ENCODE data around the gene CRBN. TPM values are rescaled to one million over a fixed set of nuclear protein-coding genes. Genes with fewer than 3 reads are reported as not detected.

The CRBN gene
- 34.1 and 35.2 TPM in 2 replicates for total RNA-seq (2014; rRNA removed; shearing (Covaris generic))
- polyA plus RNA-seq (2015; cell fraction: cytosol; rRNA removed): 30.3 and 39.6 TPM in 2 replicates
- polyA plus RNA-seq (2015; cell fraction: nucleus; rRNA removed): 68.2 and 83.2 TPM in 2 replicates

GRCh38 chr3:3179407-3180094, at the start of gene CRBN:
Gene CRBN, minus strand, starts transcription at chr3:3179691. Its CDS starts 4 bp downstream, at chr3:3179687.
- DNase-seq (ENCODE audit: low read depth): peak; percentile 82

GRCh38 chr3:3227640-3228039, 48.1 kb upstream of the CRBN start:
- DNase-seq (ENCODE audit: low read depth): no peak

GRCh38 chr3:3221528-3221927, 42.0 kb upstream of the CRBN start:
- DNase-seq (ENCODE audit: low read depth): no peak

DNA sequence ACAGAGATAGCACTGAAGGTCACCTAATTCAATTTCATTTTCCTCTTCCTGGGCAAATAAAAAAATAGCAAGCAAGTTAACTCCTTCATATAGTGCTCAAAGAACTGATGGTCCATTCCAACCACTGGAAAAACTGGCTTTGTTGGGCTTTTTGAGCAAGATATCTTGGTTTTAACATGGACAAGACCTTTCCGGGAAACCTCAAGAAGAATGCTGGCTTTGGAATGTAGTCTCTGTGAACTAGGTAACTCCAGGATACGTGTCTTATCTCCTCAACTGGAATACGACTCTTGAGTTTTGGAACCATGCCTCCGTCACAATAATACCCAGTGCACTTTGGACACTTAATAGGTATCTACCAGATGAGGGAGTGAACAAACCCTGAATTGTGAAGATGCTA, 36.9 kb upstream of the CRBN start:
- DNase-seq (ENCODE audit: low read depth): no peak

- DNase-seq (ENCODE audit: low read depth): no peak
Measured at GRCh38 chr3:3212781-3213440, 33.4 kb upstream of the CRBN start.

DNA sequence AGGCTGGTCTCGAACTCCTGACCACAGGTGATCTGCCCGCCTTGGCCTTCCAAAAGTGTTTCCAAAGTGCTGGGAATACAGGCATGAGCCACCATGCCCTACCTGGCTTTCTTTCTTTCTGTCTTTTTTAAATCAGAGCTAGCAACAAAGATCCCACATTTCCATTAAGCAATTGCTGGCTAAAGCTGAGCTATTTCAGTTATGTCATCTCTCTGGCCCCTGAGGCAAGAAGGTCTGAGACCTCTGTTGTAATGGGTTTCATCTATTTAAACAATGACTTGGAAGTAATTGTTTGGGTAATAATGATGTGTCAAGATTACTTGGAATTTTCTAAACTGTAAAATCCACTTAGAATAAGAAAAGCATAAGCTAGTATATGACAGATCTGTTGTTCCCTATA, 30.2 kb upstream of the CRBN start:
- no peak for DNase-seq (ENCODE audit: low read depth)

DNA sequence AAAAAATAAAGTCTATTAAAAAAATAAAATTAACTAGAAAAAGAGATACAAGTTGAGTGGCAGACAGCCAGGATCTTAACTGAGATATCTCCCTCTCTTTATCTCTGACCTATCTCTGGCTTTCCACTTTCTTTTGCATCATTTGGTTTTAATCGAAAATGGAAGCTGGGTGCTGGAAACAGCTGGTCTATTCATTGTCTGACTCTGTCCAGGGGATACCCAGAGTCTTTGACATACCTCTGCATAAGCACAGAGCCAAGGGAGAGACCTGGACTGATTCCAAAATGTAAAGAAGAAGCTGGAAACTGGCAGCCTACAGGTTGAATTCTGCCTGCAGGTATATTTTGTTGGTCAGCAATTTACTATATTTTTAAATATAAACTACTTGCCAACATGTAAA, 29.6 kb upstream of the CRBN start:
- DNase-seq (ENCODE audit: low read depth): no peak

- no peak for DNase-seq (ENCODE audit: low read depth)
Measured at GRCh38 chr3:3201611-3202010, 22.1 kb upstream of the CRBN start.

- peak; percentile 53 for DNase-seq (ENCODE audit: low read depth)
Measured at GRCh38 chr3:3200632-3201212, 21.2 kb upstream of the CRBN start.

DNA sequence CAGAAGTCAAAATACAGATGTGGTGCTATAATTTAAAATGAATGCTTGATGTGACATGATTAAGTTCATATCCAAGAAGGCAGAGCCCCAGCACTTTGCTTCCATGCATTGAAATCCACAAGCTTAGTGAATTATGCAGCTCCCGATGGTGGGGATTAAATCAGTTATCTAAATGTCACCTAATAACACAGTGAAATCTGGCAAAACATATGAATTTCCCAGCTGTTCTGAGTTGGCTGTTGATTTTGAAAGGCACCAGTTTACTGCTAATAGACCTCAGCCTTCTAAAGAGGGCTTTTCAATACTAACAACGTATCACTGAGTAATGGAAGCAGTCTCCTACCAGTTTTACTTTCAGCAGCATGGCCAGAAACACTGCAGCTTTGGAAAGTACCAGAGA, 19.8 kb upstream of the CRBN start:
- DNase-seq (ENCODE audit: low read depth): no peak

- DNase-seq (ENCODE audit: low read depth): no peak
Measured at GRCh38 chr3:3196148-3196861, 16.8 kb upstream of the CRBN start.

- no peak for DNase-seq (ENCODE audit: low read depth)
Measured at GRCh38 chr3:3194861-3195260, 15.4 kb upstream of the CRBN start.

GRCh38 chr3:3192286-3192675, 12.8 kb upstream of the CRBN start:
- DNase-seq (ENCODE audit: low read depth): no peak

DNA sequence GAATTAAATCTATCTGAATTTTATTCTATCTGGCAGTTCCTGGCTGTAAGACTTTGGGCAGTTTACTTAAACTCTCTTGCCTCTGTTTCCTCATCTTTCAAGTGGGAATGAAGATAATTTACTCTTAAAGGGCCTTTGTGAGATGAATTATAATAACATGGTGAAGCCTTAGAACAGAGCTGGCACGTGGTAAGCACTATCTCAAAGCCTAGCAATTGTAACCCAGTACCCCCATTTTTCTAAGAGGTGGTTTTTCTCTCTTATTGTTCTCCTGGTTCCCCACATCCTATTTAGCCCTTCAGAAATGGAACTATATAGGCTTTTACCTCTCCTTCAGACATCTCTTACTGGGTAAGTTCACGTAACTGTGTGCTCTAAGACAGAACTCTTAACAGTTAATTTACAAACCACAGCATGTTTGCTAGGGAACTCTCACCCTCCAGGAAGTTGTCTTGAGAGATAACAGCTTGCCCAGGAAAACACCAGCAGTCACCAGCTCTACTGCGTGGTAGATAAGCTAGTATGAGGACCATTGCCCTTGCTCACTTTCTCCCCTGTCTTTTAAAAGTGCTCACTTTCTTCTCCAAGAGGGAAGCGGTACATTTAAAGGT, 12.3 kb upstream of the CRBN start:
- no peak for DNase-seq (ENCODE audit: low read depth)

DNA sequence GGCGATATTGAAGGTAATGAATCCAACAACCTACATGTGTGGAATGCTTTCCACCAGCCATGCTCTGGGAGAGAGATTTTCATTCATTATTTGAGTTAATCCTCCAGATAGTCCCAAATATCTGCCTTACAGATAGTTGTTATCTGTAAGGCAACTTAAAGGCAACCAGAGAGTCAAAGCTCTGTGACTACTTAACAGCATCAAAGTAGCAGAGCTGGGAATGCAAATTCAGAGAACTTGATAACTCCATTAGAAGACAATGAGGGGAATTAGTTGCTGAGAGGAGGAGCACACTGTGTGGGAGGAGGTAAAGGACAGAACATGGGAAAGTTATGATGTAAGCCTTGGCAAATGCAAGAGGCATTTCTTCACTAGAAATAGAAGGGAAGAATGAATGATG, 10.5 kb upstream of the CRBN start:
- no peak for DNase-seq (ENCODE audit: low read depth)

GRCh38 chr3:3189102-3189727, 9.7 kb upstream of the CRBN start:
- peak; percentile 47 for DNase-seq (ENCODE audit: low read depth)

- no peak for DNase-seq (ENCODE audit: low read depth)
Measured at GRCh38 chr3:3184876-3185275, 5.4 kb upstream of the CRBN start.

- DNase-seq (ENCODE audit: low read depth): no peak
Measured at GRCh38 chr3:3180456-3180855, 965 bp upstream of the CRBN start.

GRCh38 chr3:3178498-3179328, 778 bp downstream of the CRBN start:
- DNase-seq (ENCODE audit: low read depth): no peak

- DNase-seq (ENCODE audit: low read depth): peak; percentile 16
Measured at GRCh38 chr3:3177861-3178497, 1.5 kb downstream of the CRBN start.

All from HT1080 (cell line).